Activated T-helper 1 cell treated with Interleukin-2 at 50 U/mL for 16 hours (primary cell): Measurements from ENCODE around the gene ZCCHC10.
"Not testable (repeated sequence)": the region's sequence is repeated elsewhere in the genome, so short reads cannot be mapped to it uniquely, and the experiment has no call there.

Source experiments
- DNase-seq: peaks from one replicate; pipeline ENCODE4 v3.0.0-alpha.2; 2020; ENCODE audit warnings: low read depth

Gene ZCCHC10

DNA sequence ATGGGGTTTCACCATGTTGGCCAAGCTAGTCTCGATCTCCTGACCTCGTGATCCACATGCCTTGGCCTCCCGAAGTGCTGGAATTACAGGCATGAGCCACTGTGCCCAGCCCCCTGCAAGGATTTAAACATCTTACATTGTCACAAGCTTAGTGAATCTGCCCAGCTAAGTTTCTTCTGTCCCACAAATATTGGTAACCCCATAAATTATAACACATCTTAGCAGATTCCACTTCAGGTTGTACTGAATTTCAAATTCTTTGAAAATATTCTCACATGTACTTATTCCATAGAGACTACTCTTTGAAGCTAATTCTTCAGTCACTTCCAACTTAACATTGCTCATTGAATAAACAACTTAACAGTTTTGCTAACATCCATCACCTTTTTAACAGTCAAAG is 49.5 kb downstream of the ZCCHC10 start:
- DNase-seq: no peak

GRCh38 chr5:132972436-132972828 is 53.9 kb downstream of the ZCCHC10 start:
- DNase-seq: not testable (repeated sequence)

- no peak for DNase-seq
Measured at GRCh38 chr5:132971483-132972435, 54.6 kb downstream of the ZCCHC10 start.

DNA sequence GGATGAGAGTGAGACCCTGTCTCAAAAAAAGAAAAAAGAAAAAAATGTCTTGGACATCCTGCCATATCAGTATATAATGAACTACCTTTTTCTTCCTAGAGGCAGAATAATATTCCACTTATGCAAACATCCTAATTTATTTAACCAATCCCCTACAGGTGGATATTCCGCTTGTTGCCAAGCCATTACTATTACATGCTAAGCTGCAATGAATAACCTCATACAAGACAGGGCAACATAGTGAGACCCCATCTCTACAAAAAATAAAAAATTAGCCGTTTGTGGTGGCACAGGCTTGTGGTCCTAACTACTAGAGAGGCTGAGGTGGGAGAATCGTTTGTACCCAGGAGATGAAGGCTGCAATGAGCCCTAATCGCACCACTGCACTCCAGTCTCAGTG is 61.2 kb downstream of the ZCCHC10 start:
- DNase-seq: no peak

GRCh38 chr5:132963171-132964104 is 62.9 kb downstream of the ZCCHC10 start, which contains the start of gene AFF4:
Gene AFF4, minus strand, starts transcription at chr5:132963634. Its CDS starts 26,445 bp downstream, at chr5:132937189.
- DNase-seq: peak; percentile 78

DNA sequence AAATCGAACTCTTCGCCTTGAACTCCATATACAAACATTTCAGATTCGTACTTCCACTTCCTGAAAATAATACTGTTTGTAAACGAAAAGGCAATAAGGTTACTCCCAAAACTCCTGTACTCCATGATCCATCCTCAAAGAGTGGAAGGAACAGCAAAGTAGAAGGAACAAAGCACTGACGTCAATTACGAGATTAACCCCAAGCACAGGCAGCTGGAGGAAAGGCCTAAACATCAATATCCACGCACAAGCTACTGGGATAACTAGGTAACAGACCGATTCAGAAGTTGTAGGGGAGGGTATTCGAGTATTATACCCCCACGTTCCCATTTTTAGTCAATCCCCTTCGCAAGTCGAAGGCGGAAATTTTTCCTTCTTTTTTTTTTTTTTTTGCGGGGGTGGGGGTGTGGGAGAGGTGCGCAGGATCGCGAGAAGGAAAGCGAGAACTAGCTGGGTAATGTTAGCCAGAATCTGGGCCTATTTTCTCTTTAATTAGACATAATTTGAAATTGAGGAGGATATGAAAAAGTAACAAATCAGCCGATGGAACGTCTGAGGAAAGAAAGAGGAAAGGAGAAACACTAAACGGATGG is 63.8 kb downstream of the ZCCHC10 start:
- DNase-seq: no peak

GRCh38 chr5:132961887-132962286 is 64.5 kb downstream of the ZCCHC10 start:
- DNase-seq: no peak

- not testable (repeated sequence) for DNase-seq
Measured at GRCh38 chr5:132961123-132961815, 65.1 kb downstream of the ZCCHC10 start.

GRCh38 chr5:132956166-132956799 is 70.1 kb downstream of the ZCCHC10 start:
- not testable (repeated sequence) for DNase-seq

- no peak for DNase-seq
Measured at GRCh38 chr5:132953710-132954109, 72.6 kb downstream of the ZCCHC10 start.

DNA sequence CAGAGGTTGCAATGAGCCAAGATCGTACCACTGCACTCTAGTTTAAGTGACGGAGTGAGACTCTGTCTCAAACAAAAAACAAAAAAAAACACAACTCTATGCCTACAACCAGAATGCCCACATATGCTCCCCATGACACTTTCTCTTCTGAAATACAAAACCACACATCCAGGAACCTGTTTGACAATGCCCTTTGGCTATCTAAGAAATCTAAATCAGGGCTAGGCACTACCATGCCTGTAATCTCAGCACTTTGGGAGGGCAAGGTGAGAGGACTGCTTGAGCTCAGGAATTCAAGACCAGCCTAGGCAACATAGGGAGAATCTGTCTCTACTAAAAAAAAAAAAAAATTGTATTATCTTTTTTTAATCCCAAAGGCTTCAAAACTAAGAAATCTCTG is 73.5 kb downstream of the ZCCHC10 start:
- no peak for DNase-seq

- no peak for DNase-seq
Measured at GRCh38 chr5:132951897-132952296, 74.5 kb downstream of the ZCCHC10 start.

- DNase-seq: no peak
Measured at GRCh38 chr5:132949136-132949535, 77.2 kb downstream of the ZCCHC10 start.

DNA sequence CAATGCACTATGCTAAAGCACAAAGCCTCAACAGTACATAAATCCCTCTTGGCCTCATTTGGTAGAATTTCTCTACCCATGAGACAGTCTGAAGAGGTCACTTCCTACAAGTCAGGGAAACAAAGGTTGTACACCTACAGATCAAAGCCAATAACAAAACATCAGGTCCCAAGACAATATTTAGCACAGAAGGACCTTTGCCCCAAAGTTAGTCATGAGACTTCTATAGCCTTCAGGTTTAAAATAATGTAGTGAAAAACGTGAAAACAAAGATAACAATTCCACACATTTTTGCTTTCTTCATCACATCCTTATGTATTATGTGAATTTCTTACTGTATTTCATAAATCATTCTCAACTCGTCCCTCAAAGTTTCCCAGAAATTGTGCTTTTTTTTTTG is 78.7 kb downstream of the ZCCHC10 start:
- DNase-seq: no peak
